Loucy (cell line): ENCODE measurements around the gene MISP.

Experiments used
- H2AFZ ChIP-seq: fragments of 200-600 bp; sonication (generic); 2 replicates; pipeline ENCODE4 v1.6.0; 2016; ENCODE audit warnings: antibody characterized with exemption, mild to moderate bottlenecking, low read length, moderate library complexity
- H3F3A ChIP-seq: fragments of 200-600 bp; 2 replicates; pipeline ENCODE4 v1.6.0; 2016; ENCODE audit warnings: antibody characterized with exemption, low read depth, mild to moderate bottlenecking
- H3K27me3 ChIP-seq: fragments of 200-600 bp; sonication (generic); 2 replicates; pipeline ENCODE4 v1.6.1; 2014; ENCODE audit warnings: low read length, mild to moderate bottlenecking; ENCODE audit not compliant: insufficient read depth, poor library complexity, severe bottlenecking
- H3K36me3 ChIP-seq: fragments of 200-600 bp; sonication (generic); 2 replicates; pipeline ENCODE4 v1.6.1; 2016; ENCODE audit warnings: low read length; ENCODE audit not compliant: insufficient read depth
- H3K4me1 ChIP-seq: fragments of 200-600 bp; sonication (generic); 2 replicates; pipeline ENCODE4 v1.5.1; 2014; ENCODE audit warnings: low read length, mild to moderate bottlenecking; ENCODE audit not compliant: insufficient read depth, poor library complexity, severe bottlenecking
- H3K4me2 ChIP-seq: fragments of 200-600 bp; sonication (generic); 2 replicates; pipeline ENCODE4 v1.6.0; 2014; ENCODE audit warnings: antibody characterized with exemption, low read length, low read depth, mild to moderate bottlenecking; ENCODE audit not compliant: poor library complexity, severe bottlenecking
- H3K4me3 ChIP-seq: fragments of 200-600 bp; sonication (generic); 2 replicates; pipeline ENCODE4 v1.5.1; 2014; ENCODE audit warnings: low read length, mild to moderate bottlenecking, mixed read lengths; ENCODE audit not compliant: poor library complexity, severe bottlenecking
- H3K79me2 ChIP-seq: fragments of 200-600 bp; sonication (generic); 2 replicates; pipeline ENCODE4 v1.6.1; 2014; ENCODE audit warnings: low read length; ENCODE audit not compliant: insufficient read depth
- H3K9ac ChIP-seq: fragments of 200-600 bp; sonication (generic); 2 replicates; pipeline ENCODE4 v1.6.0; 2014; ENCODE audit warnings: mild to moderate bottlenecking, low read depth, low read length, moderate library complexity; ENCODE audit not compliant: poor library complexity, severe bottlenecking
- H3K9me2 ChIP-seq: fragments of 200-600 bp; sonication (generic); replicated peaks from 2 replicates; pipeline ENCODE4 v1.6.1; 2016; ENCODE audit warnings: low read depth, low read length, mixed read lengths
- H3K9me3 ChIP-seq: fragments of 200-600 bp; sonication (generic); 2 replicates; pipeline ENCODE4 v1.6.1; 2014; ENCODE audit warnings: mild to moderate bottlenecking, antibody characterized with exemption, low read length, low read depth; ENCODE audit not compliant: insufficient read depth
- H4K20me1 ChIP-seq: fragments of 200-600 bp; sonication (generic); 2 replicates; pipeline ENCODE4 v1.6.0; 2014; ENCODE audit warnings: antibody characterized with exemption, low read length, mild to moderate bottlenecking; ENCODE audit not compliant: insufficient read depth, poor library complexity, severe bottlenecking
- EZH2phosphoT487 ChIP-seq: fragments of 200-600 bp; IDR thresholded peaks from 2 replicates; pipeline ENCODE4 v1.6.1; 2018; ENCODE audit warnings: antibody characterized with exemption, mild to moderate bottlenecking, moderate library complexity, borderline replicate concordance
- TF ChIP-seq, protein P1 (sequence below): fragments of 200-600 bp; sonication (generic); conservative IDR thresholded peaks from 2 replicates; pipeline ENCODE4 v1.5.1; 2014; ENCODE audit warnings: mild to moderate bottlenecking, antibody characterized with exemption, low read length

Gene MISP

DNA sequence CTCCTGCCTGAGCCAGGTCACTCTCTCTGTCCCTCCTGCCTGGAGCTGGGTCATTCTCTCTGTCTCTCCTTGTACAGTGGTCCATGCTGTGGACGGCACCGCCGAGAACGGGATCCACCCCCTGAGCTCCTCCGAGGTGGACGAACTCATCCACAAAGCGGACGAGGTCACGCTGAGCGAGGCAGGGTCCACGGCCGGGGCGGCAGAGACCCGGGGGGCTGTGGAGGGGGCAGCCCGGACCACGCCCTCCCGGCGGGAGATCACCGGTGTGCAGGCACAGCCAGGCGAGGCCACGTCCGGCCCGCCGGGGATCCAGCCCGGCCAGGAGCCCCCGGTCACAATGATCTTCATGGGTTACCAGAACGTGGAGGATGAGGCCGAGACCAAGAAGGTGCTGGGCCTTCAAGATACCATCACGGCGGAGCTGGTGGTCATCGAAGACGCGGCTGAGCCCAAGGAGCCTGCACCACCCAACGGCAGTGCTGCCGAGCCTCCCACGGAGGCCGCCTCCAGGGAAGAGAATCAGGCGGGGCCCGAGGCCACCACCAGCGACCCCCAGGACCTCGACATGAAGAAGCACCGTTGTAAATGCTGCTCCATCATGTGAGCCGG is 4.6 kb upstream of the MISP start:
- no peaks in the 10 kb centered on the region for H4K20me1 ChIP-seq
- TF ChIP-seq EZH2phosphoT487: no peak
- TF ChIP-seq, protein P1, sequence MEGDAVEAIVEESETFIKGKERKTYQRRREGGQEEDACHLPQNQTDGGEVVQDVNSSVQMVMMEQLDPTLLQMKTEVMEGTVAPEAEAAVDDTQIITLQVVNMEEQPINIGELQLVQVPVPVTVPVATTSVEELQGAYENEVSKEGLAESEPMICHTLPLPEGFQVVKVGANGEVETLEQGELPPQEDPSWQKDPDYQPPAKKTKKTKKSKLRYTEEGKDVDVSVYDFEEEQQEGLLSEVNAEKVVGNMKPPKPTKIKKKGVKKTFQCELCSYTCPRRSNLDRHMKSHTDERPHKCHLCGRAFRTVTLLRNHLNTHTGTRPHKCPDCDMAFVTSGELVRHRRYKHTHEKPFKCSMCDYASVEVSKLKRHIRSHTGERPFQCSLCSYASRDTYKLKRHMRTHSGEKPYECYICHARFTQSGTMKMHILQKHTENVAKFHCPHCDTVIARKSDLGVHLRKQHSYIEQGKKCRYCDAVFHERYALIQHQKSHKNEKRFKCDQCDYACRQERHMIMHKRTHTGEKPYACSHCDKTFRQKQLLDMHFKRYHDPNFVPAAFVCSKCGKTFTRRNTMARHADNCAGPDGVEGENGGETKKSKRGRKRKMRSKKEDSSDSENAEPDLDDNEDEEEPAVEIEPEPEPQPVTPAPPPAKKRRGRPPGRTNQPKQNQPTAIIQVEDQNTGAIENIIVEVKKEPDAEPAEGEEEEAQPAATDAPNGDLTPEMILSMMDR: no peak

DNA sequence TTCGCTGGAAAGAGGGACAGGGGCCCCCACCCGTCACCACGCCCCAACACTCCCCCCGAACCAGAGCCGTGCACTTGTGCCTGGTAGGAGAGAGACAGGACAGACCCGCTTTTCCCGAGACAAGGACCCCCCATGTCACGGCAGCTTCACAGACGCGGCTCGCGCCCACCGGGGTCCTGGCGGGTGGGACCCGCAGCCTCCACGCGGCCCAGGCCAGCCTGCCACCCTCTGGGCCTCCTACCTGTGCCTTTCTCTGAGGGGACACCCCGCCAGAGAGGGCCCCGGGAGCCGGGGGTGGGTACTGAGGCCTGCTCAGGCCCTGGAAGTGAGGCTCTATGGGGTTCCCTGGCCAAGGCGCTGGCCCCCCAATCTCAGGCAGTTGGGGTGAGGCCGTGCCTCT is 4.0 kb upstream of the MISP start:
- Histone ChIP-seq H3K9me2 (no peaks in the 10 kb centered on the region), H3K4me2 (no peak overlapping the region), H3K9me3 (no peaks in the 10 kb centered on the region; the same call in 1 of the 2 replicates), H3K36me3 (no peaks in the 10 kb centered on the region), H3K4me3 (no peak overlapping the region), H2AFZ (no peak overlapping the region), H3K27me3 (no peaks in the 10 kb centered on the region), H3K9ac (no peak overlapping the region), H3K4me1 (no peaks in the 10 kb centered on the region), H3F3A (no peaks in the 10 kb centered on the region), H4K20me1 (no peaks in the 10 kb centered on the region), H3K79me2 (no peaks in the 10 kb centered on the region)
- TF ChIP-seq, protein P1: no peak
- no peak for TF ChIP-seq EZH2phosphoT487

More for the DNA sequence above, 4.6 kb upstream of the MISP start:
- Histone ChIP-seq H3K4me1 (no peaks in the 10 kb centered on the region), H3K9me2 (no peaks in the 10 kb centered on the region), H3F3A (no peaks in the 10 kb centered on the region), H3K27me3 (no peaks in the 10 kb centered on the region), H3K79me2 (no peaks in the 10 kb centered on the region), H3K36me3 (no peaks in the 10 kb centered on the region), H3K4me3 (no peak overlapping the region), H2AFZ (no peak overlapping the region), H3K9ac (no peak overlapping the region), H3K9me3 (no peaks in the 10 kb centered on the region; the same call in 1 of the 2 replicates), H3K4me2 (no peak overlapping the region)

DNA sequence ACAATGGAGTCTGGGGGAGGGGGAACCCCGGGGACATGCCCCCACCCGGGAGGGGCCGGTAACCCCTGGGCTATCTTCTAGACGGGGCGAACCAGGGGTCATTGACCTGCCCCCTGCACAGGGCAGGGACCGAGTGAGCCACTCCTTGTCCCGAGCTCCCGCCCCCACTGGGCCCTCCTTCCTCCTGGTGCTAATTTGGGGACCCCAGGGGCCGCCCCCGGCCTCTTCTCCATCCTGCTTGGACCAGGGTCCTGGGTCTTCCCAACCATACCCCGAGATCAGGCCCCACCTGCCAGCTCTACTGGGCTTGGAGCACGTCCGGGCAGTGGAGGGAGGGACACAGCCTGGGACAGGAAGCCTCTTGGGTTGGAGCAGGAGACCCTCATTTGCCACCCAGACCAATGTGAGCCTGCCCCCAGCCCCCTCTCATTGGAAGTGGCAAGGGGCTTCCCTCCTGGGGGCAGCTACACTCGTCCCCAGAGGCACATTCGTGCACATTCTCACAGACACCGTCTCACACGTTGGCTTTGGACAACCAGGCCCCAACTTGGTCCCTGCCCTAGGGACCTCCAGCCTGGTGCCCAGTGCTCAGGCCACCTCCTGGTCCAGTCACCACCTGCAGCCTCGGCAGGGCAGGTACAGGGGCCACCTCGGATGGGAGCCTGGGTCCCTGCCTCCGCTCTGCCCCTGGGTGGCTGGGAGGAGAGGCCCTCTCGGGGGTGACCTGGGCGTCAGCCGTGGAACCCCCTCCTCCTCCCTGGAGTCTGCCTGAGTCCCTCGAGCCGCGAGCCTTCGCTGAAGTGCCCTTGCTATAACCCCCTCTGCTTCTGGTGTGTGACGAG is 3.3 kb upstream of the MISP start:
- no peaks in the 10 kb centered on the region; the same call in 1 of the 2 replicates for H3K9me3 ChIP-seq
- H3K36me3 ChIP-seq: no peaks in the 10 kb centered on the region
- no peaks in the 10 kb centered on the region for H3K79me2 ChIP-seq
- H3K4me2 ChIP-seq: no peak overlapping the region
- H3K4me3 ChIP-seq: no peak overlapping the region
- no peaks in the 10 kb centered on the region for H3K9me2 ChIP-seq
- no peak overlapping the region for H2AFZ ChIP-seq
- H4K20me1 ChIP-seq: no peaks in the 10 kb centered on the region
- no peaks in the 10 kb centered on the region for H3K27me3 ChIP-seq
- H3F3A ChIP-seq: no peaks in the 10 kb centered on the region
- no peaks in the 10 kb centered on the region for H3K4me1 ChIP-seq
- TF ChIP-seq EZH2phosphoT487: no peak
- TF ChIP-seq, protein P1: no peak
- no peak overlapping the region for H3K9ac ChIP-seq
